Fibroblast of villous mesenchyme (primary cell): ENCODE data around the gene MT4. TPM values are rescaled to one million over a fixed set of nuclear protein-coding genes. Genes with fewer than 3 reads are reported as not detected.
"Not testable (repeated sequence)": the region's sequence is repeated elsewhere in the genome, so short reads cannot be mapped to it uniquely, and the experiment has no call there.

ENCODE experiments used
- DNase-seq: peaks from one replicate; pipeline ENCODE4 v3.0.0-alpha.2; 2010; ENCODE audit warnings: low read depth
- H3K4me3 ChIP-seq: 2 replicates; pipeline ENCODE4 v1.5.1; 2011; ENCODE audit warnings: low read depth, mild to moderate bottlenecking, low read length
- CTCF ChIP-seq: IDR thresholded peaks from 2 replicates; pipeline ENCODE4 v1.5.1; 2012; ENCODE audit warnings: low read depth, mild to moderate bottlenecking, low read length; ENCODE audit not compliant: insufficient read depth
- total RNA-seq: library from RNA; depleted of rRNA; stranded (reverse); fragments of >200 nt; gene quantifications from 2 replicates; pipeline ENCODE4 v1.2.3, GENCODE V29; 2012

The MT4 gene
- total RNA-seq, 1 donor, result not detected

GRCh38 chr16:56574625-56575024 is 9.8 kb downstream of the MT4 start:
- H3K4me3 ChIP-seq, result no peak overlapping the region
- TF ChIP-seq CTCF, result no peak
- DNase-seq, result no peak

- TF ChIP-seq CTCF, result peak; percentile 85
- peak; percentile 68 for DNase-seq
Measured at GRCh38 chr16:56576585-56577299, 11.9 kb downstream of the MT4 start.

GRCh38 chr16:56577300-56577625 is 12.4 kb downstream of the MT4 start:
- no peak for DNase-seq
- TF ChIP-seq CTCF, result no peak
- H3K4me3 ChIP-seq, result no peak overlapping the region

More at GRCh38 chr16:56576585-56577299, 11.9 kb downstream of the MT4 start:
- H3K4me3 ChIP-seq, result no peak overlapping the region

GRCh38 chr16:56580391-56581048 is 15.6 kb downstream of the MT4 start:
- no peak for TF ChIP-seq CTCF
- DNase-seq, result no peak
- H3K4me3 ChIP-seq, result no peak overlapping the region

- H3K4me3 ChIP-seq, result not testable (repeated sequence)
- peak; percentile 6 for DNase-seq
Measured at GRCh38 chr16:56582911-56583310, 18.0 kb downstream of the MT4 start.

- no peak for TF ChIP-seq CTCF
- no peak for DNase-seq
- no peak overlapping the region for H3K4me3 ChIP-seq
Measured at GRCh38 chr16:56583351-56584168, 18.7 kb downstream of the MT4 start.

GRCh38 chr16:56584276-56584675 is 19.4 kb downstream of the MT4 start:
- no peak for TF ChIP-seq CTCF
- no peak overlapping the region for H3K4me3 ChIP-seq
- DNase-seq, result no peak
